Panc1 (cell line): ENCODE results near the gene NUP50.

ENCODE experiments used
- POLR2AphosphoS5 ChIP-seq: IDR thresholded peaks from 2 replicates; pipeline ENCODE4 v1.6.1; 2012; ENCODE audit warnings: mild to moderate bottlenecking, low read depth, low read length, moderate library complexity
- REST ChIP-seq, 2 experiments: IDR thresholded peaks; 2 replicates each; pipeline ENCODE4 v1.6.1; 2011 to 2012; ENCODE audit warnings: low read depth in 2 of 2, control low read depth in 1 of 2, low read length in 1 of 2, mild to moderate bottlenecking in 1 of 2, moderate library complexity in 1 of 2; ENCODE audit not compliant: insufficient read depth in 1 of 2
- SIN3A ChIP-seq: IDR thresholded peaks from 2 replicates; pipeline ENCODE4 v1.6.1; 2012; ENCODE audit warnings: low read depth, mild to moderate bottlenecking, low read length, moderate library complexity, borderline replicate concordance; ENCODE audit not compliant: insufficient read depth
- TF ChIP-seq, protein P1 (sequence below): fragments of 450-650 bp; IDR thresholded peaks from 2 replicates; pipeline ENCODE4 v1.5.1; 2017; ENCODE audit warnings: mild to moderate bottlenecking

DNA sequence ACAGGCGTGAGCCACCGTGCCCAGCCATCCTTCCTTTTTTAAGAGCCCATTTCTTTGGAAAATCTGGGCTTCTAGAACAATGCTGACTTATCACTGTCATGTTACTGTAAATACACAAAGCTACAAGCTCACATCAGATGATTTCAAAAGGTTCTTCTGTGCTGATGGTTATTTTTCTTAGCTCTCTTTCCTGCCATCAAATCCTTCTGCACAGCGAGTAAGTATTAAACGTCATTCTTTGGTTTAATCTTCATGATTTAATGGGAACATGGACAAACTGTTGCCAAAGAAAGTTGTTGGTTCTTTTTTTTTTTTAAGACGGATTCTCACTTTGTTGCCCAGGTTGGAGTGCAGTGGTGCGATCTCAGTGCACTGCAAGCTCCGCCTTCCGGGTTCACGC, 43.3 kb upstream of the NUP50 start:
- TF ChIP-seq, protein P1, sequence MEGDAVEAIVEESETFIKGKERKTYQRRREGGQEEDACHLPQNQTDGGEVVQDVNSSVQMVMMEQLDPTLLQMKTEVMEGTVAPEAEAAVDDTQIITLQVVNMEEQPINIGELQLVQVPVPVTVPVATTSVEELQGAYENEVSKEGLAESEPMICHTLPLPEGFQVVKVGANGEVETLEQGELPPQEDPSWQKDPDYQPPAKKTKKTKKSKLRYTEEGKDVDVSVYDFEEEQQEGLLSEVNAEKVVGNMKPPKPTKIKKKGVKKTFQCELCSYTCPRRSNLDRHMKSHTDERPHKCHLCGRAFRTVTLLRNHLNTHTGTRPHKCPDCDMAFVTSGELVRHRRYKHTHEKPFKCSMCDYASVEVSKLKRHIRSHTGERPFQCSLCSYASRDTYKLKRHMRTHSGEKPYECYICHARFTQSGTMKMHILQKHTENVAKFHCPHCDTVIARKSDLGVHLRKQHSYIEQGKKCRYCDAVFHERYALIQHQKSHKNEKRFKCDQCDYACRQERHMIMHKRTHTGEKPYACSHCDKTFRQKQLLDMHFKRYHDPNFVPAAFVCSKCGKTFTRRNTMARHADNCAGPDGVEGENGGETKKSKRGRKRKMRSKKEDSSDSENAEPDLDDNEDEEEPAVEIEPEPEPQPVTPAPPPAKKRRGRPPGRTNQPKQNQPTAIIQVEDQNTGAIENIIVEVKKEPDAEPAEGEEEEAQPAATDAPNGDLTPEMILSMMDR, result no peak
- TF ChIP-seq POLR2AphosphoS5 (no peak), REST (IDR thresholded peaks at IDR 0.05; ENCODE audit: insufficient read depth in 1 of 2, low read depth in 2 of 2, low read length in 1 of 2) (no peak), SIN3A (no peak)
